Activated T-cell treated with anti-CD3 and anti-CD28 coated beads, Interleukin-2, amount 50 U/mL, for 1 hour (primary cell): ENCODE data around the gene HES2.
"Not testable (repeated sequence)": the region's sequence is repeated elsewhere in the genome, so short reads cannot be mapped to it uniquely, and the experiment has no call there.

Source experiments
- DNase-seq: peaks from one replicate; pipeline ENCODE4 v3.0.0-alpha.2; 2020

HES2 gene

DNA sequence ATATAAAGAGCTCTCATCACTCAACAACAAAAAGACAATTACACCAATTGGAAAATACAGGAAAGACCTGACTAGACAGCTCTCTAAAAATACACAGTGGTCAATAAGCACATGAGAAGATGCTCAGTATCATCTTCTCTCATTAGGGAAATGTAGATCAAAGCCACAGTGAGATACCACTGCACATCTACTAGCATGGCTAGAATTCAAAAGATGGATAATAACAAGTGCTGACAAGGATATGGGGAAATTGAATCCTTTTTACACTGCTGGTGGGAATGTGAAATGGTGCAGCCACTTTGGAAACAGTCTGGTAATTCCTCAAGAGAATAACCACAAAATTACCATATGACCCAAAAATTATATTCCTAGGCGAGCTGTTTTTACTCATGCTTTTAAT, 35.6 kb downstream of the HES2 start:
- no peak for DNase-seq

- DNase-seq = no peak
These were observed 39.7 kb downstream of the HES2 start for GRCh38 chr1:6380037-6380436.

DNA sequence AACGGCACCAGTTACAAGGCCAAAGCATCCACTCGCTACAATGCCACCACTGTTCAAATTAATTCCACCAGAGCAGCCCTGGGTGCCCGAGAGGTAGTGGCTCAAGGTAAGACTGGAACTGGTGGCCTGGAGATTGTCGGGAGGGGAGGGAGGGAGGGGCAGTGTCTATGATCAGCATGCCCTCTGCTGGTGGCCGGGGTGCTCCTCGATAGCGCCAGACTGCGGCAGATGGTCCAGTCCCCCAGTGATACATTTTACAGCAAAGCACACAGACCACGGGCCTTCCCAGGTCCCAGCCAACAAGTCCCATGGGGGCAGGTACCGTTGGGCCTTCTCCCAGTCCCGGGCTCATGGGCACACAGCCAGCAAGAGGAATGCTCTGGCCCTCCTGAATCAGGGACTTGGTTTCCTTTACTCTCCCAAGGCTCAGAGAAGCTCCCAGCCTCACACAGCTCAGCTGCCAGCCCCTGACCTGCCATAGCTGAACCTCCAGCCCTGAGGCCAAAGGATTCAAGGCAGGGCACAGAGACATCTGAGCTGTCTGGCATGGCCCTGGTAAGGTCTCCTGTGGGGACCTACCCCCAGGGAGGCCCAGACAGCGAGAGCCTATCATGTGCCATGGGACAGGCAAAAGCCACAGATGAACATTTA, 41.5 kb downstream of the HES2 start:
- DNase-seq = no peak

DNA sequence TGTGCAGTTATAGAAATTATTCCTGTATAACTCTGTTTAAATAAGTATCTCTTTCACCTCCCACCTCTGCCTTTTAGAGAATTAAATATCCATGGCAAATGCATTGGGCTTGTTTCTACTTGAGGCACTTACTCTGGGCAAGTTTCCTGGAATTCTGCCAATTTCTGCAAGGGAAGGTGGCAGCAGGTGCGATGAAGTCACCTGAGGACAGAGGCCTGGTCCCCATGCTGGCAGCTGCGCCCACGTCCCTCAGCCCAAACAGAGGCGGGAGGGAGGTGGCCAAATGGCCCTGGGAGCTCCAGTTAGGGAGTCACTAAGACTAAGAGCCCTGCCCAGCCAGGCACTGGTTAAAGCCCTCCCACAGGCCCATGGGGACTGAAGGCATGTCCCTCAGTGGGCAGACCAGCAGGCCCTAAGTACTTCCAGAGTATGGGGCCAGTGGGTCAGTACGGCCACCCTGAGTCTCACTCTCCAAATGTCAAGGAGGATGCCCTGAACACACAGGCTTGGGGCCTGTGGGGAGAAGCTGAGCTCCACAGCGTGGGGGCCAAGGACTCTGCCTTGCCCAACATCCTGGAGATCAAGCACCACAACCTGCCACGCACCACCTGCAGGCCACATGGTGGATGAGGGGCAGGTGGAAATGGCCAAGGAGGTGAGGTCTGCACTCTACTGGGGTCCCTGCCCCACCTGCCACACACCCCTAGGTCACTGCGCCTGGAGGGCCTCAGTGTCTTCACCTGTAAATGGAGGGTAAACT, 45.6 kb downstream of the HES2 start:
- no peak for DNase-seq

- not testable (repeated sequence) for DNase-seq
These were observed 47.5 kb downstream of the HES2 start for GRCh38 chr1:6372236-6372635.

DNA sequence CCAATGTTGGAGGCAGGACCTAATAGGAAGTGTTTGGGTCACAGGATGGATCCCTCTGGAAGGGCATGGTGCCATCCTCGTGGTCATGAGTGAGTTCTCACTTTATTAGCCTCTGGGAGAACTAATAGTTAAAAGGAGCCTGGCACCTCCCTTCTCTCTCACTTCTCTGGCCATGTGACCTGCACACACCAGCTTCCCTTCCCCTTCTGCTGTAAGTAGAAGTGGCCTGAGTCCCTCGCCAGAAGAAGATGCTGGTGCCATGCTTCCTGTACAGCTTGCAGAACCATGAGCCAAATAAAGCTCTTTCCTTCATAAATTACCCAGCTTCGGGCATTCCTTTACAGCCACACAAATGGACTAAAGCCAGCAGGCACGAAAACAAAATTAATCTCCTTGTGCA, 49.7 kb downstream of the HES2 start:
- no peak for DNase-seq

DNA sequence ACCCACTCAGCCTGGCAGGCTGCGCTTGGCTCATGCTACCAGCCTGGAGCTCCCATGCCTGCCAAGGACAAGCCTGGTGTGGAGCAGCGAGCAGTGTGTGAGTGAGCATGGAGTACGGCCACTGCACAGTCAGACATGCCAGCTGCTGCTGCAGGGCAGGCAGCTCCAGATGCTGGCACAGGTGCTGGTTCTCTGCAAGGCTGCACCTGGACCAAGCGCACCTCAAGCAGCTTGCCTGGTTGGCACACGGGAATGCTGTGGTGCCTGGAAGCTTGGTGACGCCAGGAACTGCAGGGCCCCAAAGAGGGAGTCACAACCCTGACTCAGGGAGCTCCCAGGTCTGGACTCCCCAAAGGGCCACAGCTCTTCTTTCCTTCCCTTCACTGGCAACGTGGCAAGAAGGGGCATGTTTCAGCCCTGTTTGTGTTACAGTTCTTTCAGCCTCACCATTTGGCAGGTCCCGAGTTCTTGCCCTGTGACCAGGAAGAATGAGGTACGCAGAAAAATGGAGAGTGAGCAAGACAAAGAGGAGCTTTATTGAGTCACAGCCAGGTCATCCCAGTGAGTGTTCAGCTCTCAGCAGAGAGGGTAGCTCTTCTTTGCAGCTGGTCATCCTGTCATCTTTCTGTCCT, 52.2 kb downstream of the HES2 start:
- no peak for DNase-seq

DNA sequence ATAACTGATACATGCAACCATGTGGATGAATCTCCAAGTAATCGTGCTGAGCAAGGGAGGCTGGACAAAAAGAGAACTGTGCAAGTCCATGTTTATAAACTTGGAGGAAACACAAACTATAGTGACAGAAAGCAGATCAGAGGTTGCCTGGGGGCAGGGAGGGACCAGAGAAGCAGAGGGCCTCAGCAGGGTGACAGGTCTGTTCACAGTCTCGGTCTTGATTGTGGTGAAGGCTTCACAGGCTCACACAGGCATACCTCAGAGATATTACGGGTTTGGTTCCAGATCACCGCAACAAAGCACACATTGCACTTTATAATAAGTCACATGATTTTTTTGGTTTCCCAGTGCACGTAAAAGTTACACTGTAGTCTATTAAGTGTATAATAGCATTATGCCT, 54.7 kb downstream of the HES2 start:
- DNase-seq = peak; percentile 51

- DNase-seq = not testable (repeated sequence)
These were observed 56.4 kb downstream of the HES2 start for GRCh38 chr1:6363085-6363884.
